Keratinocyte (primary cell): ENCODE results near the gene PCDHB11. TPM values are rescaled to one million over a fixed set of nuclear protein-coding genes. Genes with fewer than 3 reads are reported as not detected.
"Not testable (repeated sequence)": the region's sequence is repeated elsewhere in the genome, so short reads cannot be mapped to it uniquely, and the experiment has no call there.

Source experiments
- DNase-seq: peaks from one replicate; pipeline ENCODE4 v3.0.0-alpha.2; 2011; ENCODE audit warnings: low read depth, missing footprints, low spot score
- FAIRE-seq: peaks from 2 replicates; lab custom pipeline; 2011; peaks lifted over from hg19 to GRCh38; lab: Jason Lieb, UNC
- H2AFZ ChIP-seq: 2 replicates; pipeline ENCODE4 v1.6.0; 2012; ENCODE audit warnings: low read length, control low read depth, inconsistent platforms; ENCODE audit not compliant: control insufficient read depth
- H3K27ac ChIP-seq: 2 replicates; pipeline ENCODE4 v1.5.1; 2011; ENCODE audit warnings: low read length; ENCODE audit not compliant: control insufficient read depth, insufficient read depth
- H3K27me3 ChIP-seq: 3 replicates; pipeline ENCODE4 v1.6.0; 2011; ENCODE audit warnings: low read length; ENCODE audit not compliant: control insufficient read depth, insufficient read depth; ENCODE audit errors: extremely low read depth
- H3K36me3 ChIP-seq, 2 experiments: 2 replicates in 1 of 2; 3 replicates in 1 of 2; pipeline ENCODE4 v1.5.1; 2011; ENCODE audit warnings: low read length in 2 of 2, mild to moderate bottlenecking in 1 of 2; ENCODE audit not compliant: control insufficient read depth in 2 of 2, insufficient read depth in 2 of 2; ENCODE audit errors: extremely low read depth in 1 of 2
- H3K4me1 ChIP-seq: 3 replicates; pipeline ENCODE4 v1.5.1; 2011; ENCODE audit warnings: low read length; ENCODE audit not compliant: control insufficient read depth, insufficient read depth; ENCODE audit errors: extremely low read depth
- H3K4me2 ChIP-seq: 3 replicates; pipeline ENCODE4 v1.6.0; 2011; ENCODE audit warnings: low read depth, low read length; ENCODE audit not compliant: control insufficient read depth, insufficient read depth; ENCODE audit errors: extremely low read depth
- H3K4me3 ChIP-seq, 3 experiments: fragments of 200-600 bp in 1 of 3; sonication (generic) in 1 of 3; 2 replicates in 2 of 3; 3 replicates in 1 of 3; pipeline ENCODE4 v1.5.1; 2011 to 2016; ENCODE audit warnings: low read length in 3 of 3, mild to moderate bottlenecking in 3 of 3, control low read depth in 2 of 3, inconsistent platforms in 1 of 3, low read depth in 1 of 3, mixed read lengths in 1 of 3, mixed run types in 1 of 3, moderate library complexity in 1 of 3; ENCODE audit not compliant: control insufficient read depth in 2 of 3, insufficient read depth in 2 of 3; ENCODE audit errors: extremely low read depth in 1 of 3
- H3K79me2 ChIP-seq: 2 replicates; pipeline ENCODE4 v1.6.0; 2012; ENCODE audit warnings: low read length; ENCODE audit not compliant: control insufficient read depth, insufficient read depth
- H3K9ac ChIP-seq: 3 replicates; pipeline ENCODE4 v1.6.0; 2011; ENCODE audit warnings: low read length; ENCODE audit not compliant: control insufficient read depth, insufficient read depth; ENCODE audit errors: extremely low read depth
- H3K9me1 ChIP-seq: 3 replicates; pipeline ENCODE4 v1.6.0; 2011; ENCODE audit warnings: low read length; ENCODE audit not compliant: control insufficient read depth, insufficient read depth; ENCODE audit errors: extremely low read depth
- H3K9me3 ChIP-seq: 2 replicates; pipeline ENCODE4 v1.5.1; 2012; ENCODE audit warnings: low read depth, low read length; ENCODE audit not compliant: control insufficient read depth
- H4K20me1 ChIP-seq: 3 replicates; pipeline ENCODE4 v1.6.0; 2011; ENCODE audit warnings: low read length; ENCODE audit not compliant: control insufficient read depth, insufficient read depth; ENCODE audit errors: extremely low read depth
- CTCF ChIP-seq, 3 experiments: IDR thresholded peaks in 1 of 3; conservative IDR thresholded peaks in 1 of 3; optimal IDR thresholded peaks in 1 of 3; 2 replicates in 2 of 3; 3 replicates in 1 of 3; pipeline versions ENCODE3 to v1.5.1; 2011; ENCODE audit warnings: low read length in 3 of 3, mild to moderate bottlenecking in 3 of 3, moderate library complexity in 2 of 3, control low read depth in 1 of 3, inconsistent platforms in 1 of 3; ENCODE audit not compliant: insufficient read depth in 2 of 3; ENCODE audit errors: extremely low read depth in 1 of 3
- EZH2 ChIP-seq: IDR thresholded peaks from one replicate; pipeline ENCODE4 v1.6.1; 2012; ENCODE audit warnings: inconsistent platforms, mild to moderate bottlenecking, low read length, moderate library complexity
- dilution Hi-C: fragments of 300-500 bp; cut with MboI; formaldehyde crosslinking; loops from one replicate; pipeline ENCODE4 v1.7.0; 2020; ENCODE audit warnings: low sequenced_read_pairs; ENCODE audit not compliant: extremely low pct_ligation_motif_present
- polyA plus RNA-seq, 5 experiments: library from polyadenylated mRNA; depleted of rRNA in 3 of 5; stranded (reverse) in 3 of 5; stranded (forward) in 1 of 5; unstranded in 1 of 5; fragments of >200 nt; gene quantifications; 1 replicate in 1 of 5; 2 replicates in 3 of 5; 3 replicates in 1 of 5; pipeline versions ENCODE4 v1.2.1 to v1.2.3, GENCODE V29; 2011 to 2012; ENCODE audit warnings: missing spikeins in 2 of 5, low read depth in 1 of 5, low replicate concordance in 1 of 5

The PCDHB11 gene
- polyA plus RNA-seq, 1 donor (not counting 4 experiments of a cell fraction or from before 2014, with no cell fraction given), result not detected

- dilution Hi-C loops, result no loop called here
- no peak overlapping the region for H2AFZ ChIP-seq
- no peak overlapping the region for H3K4me3 ChIP-seq
Measured at GRCh38 chr5:141150224-141150992, 49.0 kb upstream of the PCDHB11 start.

DNA sequence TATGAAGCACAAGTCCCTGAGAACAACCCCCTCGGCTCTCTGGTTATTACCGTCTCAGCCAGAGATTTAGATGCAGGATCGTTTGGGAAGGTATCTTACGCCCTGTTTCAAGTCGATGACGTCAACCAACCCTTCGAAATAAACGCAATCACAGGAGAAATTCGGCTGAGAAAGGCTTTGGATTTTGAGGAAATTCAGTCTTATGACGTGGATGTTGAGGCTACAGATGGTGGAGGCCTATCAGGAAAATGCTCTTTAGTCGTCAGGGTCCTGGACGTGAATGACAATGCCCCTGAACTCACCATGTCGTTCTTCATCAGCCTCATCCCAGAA lies 48.5 kb upstream of the PCDHB11 start:
- no peak overlapping the region for H3K4me3 ChIP-seq
- H3K79me2 ChIP-seq, result no peaks in the 10 kb centered on the region
- dilution Hi-C loops, result no loop called here
- no peaks in the 10 kb centered on the region for H3K27me3 ChIP-seq
- H4K20me1 ChIP-seq, result no peaks in the 10 kb centered on the region
- H2AFZ ChIP-seq, result no peak overlapping the region
- DNase-seq (no peak), FAIRE-seq (no peak)
- no peaks in the 10 kb centered on the region for H3K36me3 ChIP-seq
- no peak for TF ChIP-seq CTCF (optimal IDR thresholded peaks at IDR 0.05 in 1 of 3, IDR thresholded peaks at IDR 0.05 in 1 of 3, conservative IDR thresholded peaks at IDR 0.05 in 1 of 3; ENCODE audit: extremely low read depth in 1 of 3, insufficient read depth in 2 of 3, low read length in 3 of 3)
- no peak for TF ChIP-seq EZH2
- H3K9me3 ChIP-seq, result no peaks in the 10 kb centered on the region
- no peaks in the 10 kb centered on the region for H3K9me1 ChIP-seq
- no peak overlapping the region for H3K9ac ChIP-seq
- H3K4me1 ChIP-seq, result no peaks in the 10 kb centered on the region
- H3K27ac ChIP-seq, result no peak overlapping the region
- H3K4me2 ChIP-seq, result no peak overlapping the region

More at GRCh38 chr5:141150224-141150992, 49.0 kb upstream of the PCDHB11 start:
- H3K9me3 ChIP-seq, result no peaks in the 10 kb centered on the region
- no peaks in the 10 kb centered on the region for H3K27me3 ChIP-seq
- DNase-seq (no peak), FAIRE-seq (no peak)
- H3K9me1 ChIP-seq, result no peaks in the 10 kb centered on the region
- no peak overlapping the region for H3K4me2 ChIP-seq
- no peaks in the 10 kb centered on the region for H4K20me1 ChIP-seq
- H3K9ac ChIP-seq, result no peak overlapping the region
- H3K4me1 ChIP-seq, result no peaks in the 10 kb centered on the region
- H3K36me3 ChIP-seq, result no peaks in the 10 kb centered on the region
- H3K27ac ChIP-seq, result no peak overlapping the region
- TF ChIP-seq EZH2 (no peak), CTCF (optimal IDR thresholded peaks at IDR 0.05 in 1 of 3, IDR thresholded peaks at IDR 0.05 in 1 of 3, conservative IDR thresholded peaks at IDR 0.05 in 1 of 3; ENCODE audit: extremely low read depth in 1 of 3, insufficient read depth in 2 of 3, low read length in 3 of 3) (no peak)
- H3K79me2 ChIP-seq, result no peaks in the 10 kb centered on the region

DNA sequence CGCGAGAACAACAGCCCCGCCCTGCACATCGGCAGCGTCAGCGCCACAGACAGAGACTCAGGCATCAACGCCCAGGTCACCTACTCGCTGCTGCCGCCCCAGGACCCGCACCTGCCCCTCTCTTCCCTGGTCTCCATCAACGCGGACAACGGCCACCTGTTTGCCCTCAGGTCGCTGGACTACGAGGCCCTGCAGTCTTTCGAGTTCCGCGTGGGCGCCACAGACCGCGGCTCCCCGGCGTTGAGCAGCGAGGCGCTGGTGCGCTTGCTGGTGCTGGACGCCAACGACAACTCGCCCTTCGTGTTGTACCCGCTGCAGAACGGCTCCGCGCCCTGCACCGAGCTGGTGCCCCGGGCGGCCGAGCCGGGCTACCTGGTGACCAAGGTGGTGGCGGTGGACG lies 47.8 kb upstream of the PCDHB11 start:
- DNase-seq, H3K9me3 ChIP-seq, dilution Hi-C loops, H3K9me1 ChIP-seq, H3K36me3 ChIP-seq, H3K4me2 ChIP-seq, H4K20me1 ChIP-seq, H3K9ac ChIP-seq, H3K27ac ChIP-seq, H3K27me3 ChIP-seq, H3K79me2 ChIP-seq, FAIRE-seq, H3K4me3 ChIP-seq, H3K4me1 ChIP-seq, H2AFZ ChIP-seq: not testable (repeated sequence)

DNA sequence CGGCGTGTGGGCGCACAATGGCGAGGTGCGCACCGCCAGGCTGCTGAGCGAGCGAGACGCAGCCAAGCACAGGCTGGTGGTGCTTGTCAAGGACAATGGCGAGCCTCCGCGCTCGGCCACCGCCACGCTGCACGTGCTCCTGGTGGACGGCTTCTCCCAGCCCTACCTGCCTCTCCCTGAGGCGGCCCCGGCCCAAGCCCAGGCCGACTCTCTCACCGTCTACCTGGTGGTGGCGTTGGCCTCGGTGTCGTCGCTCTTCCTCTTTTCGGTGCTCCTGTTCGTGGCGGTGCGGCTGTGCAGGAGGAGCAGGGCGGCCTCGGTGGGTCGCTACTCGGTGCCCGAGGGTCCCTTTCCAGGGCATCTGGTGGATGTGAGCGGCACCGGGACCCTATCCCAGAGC lies 47.3 kb upstream of the PCDHB11 start:
- H3K4me2 ChIP-seq, H3K79me2 ChIP-seq, H3K27ac ChIP-seq, H3K36me3 ChIP-seq, H3K9ac ChIP-seq, dilution Hi-C loops, H3K9me1 ChIP-seq, H3K9me3 ChIP-seq, H3K27me3 ChIP-seq, DNase-seq, H4K20me1 ChIP-seq, FAIRE-seq, H2AFZ ChIP-seq, H3K4me3 ChIP-seq, H3K4me1 ChIP-seq: not testable (repeated sequence)
